Measurements from ENCODE around the gene RSRC1. TPM values are rescaled to one million over a fixed set of nuclear protein-coding genes. Genes with fewer than 3 reads are reported as not detected.

Gene RSRC1
- total and polyA plus RNA-seq, 2 donors (not counting 1 experiment from before 2014, with no cell fraction given), result 4.5 to 54.6 TPM

GRCh38 chr3:158540066-158540465 lies 430.2 kb downstream of the RSRC1 start:
- TF ChIP-seq CTCF (IDR thresholded peaks at IDR 0.05), result no peak
- TF ChIP-seq EZH2 (IDR thresholded peaks at IDR 0.05; ENCODE audit: borderline replicate concordance, insufficient read depth, low read depth, low read length, poor library complexity, severe bottlenecking), result no peak
- Histone ChIP-seq H4K20me1 (ENCODE audit: control insufficient read depth, insufficient read depth, low read length, poor library complexity, severe bottlenecking) (no peaks in the 10 kb centered on the region), H3K27me3 (replicated peaks in 1 of 4; ENCODE audit: control extremely low read depth in 1 of 4, control insufficient read depth in 3 of 4, insufficient read depth in 4 of 4, low read length in 3 of 4) (no peaks in the 10 kb centered on the region), H3K9me3 (ENCODE audit: control extremely low read depth in 1 of 3, control insufficient read depth in 2 of 3, insufficient read depth in 1 of 3, low read length in 2 of 3) (no peaks in the 10 kb centered on the region), H3K4me3 (ENCODE audit: control extremely low read depth in 1 of 5, extremely low read depth in 1 of 5, insufficient read depth in 1 of 5, low read depth in 2 of 5, low read length in 4 of 5) (no peak overlapping the region), H3K27ac (ENCODE audit: low read length in 2 of 2) (no peak overlapping the region), H3K9ac (ENCODE audit: low read length) (no peak overlapping the region), H3K79me2 (ENCODE audit: control insufficient read depth, insufficient read depth, low read length) (no peaks in the 10 kb centered on the region), H2AFZ (ENCODE audit: insufficient read depth, low read depth, low read length, poor library complexity, severe bottlenecking) (no peak overlapping the region), H3K36me3 (replicated peaks in 1 of 2; ENCODE audit: control extremely low read depth in 1 of 2, control insufficient read depth in 1 of 2, extremely low read depth in 1 of 2, insufficient read depth in 2 of 2, low read length in 1 of 2) (peaks cover 3 to 8% of the 10 kb centered on the region in 2 experiments), H3K4me2 (replicated peaks; ENCODE audit: low read depth, low read length, poor library complexity, severe bottlenecking) (no peak overlapping the region), H3K4me1 (ENCODE audit: control insufficient read depth in 2 of 2, insufficient read depth in 2 of 2, low read length in 2 of 2) (no peaks in the 10 kb centered on the region)
- Mint-ChIP-seq H3K27ac (no peak overlapping the region), H3K27me3 (no peaks in the 10 kb centered on the region), H3K4me3 (no peak overlapping the region), H3K4me1 (no peaks in the 10 kb centered on the region), H3K9me3 (ENCODE audit: insufficient read depth) (no peaks in the 10 kb centered on the region)
- WGBS (ENCODE audit: insufficient coverage), result no CpG with 5 or more reads among the region's 1 CpG
- ChIA-PET CTCF (interaction anchor here (0.7 to 1.0 kb wide), 2 partner anchors 251 to 366 kb away, joined by 3 to 4 read pairs; no protein-coding TSS in a partner anchor), POLR2A (no interaction called here)
- DNase-seq (no peak), ATAC-seq (ENCODE audit: low read depth) (no peak)
- intact Hi-C loops (cut with micrococcal nuclease), result no loop called here

- whole genome bisulfite sequencing (ENCODE audit: insufficient coverage), result no CpG with 5 or more reads among the region's 4 CpGs
- POLR2A ChIA-PET, result no interaction called here
- CTCF ChIA-PET, result no interaction called here
Observed at GRCh38 chr3:158548691-158549090, 438.8 kb downstream of the RSRC1 start.

More at GRCh38 chr3:158548691-158549090, 438.8 kb downstream of the RSRC1 start:
- Histone ChIP-seq H3K27ac (ENCODE audit: low read length in 2 of 2) (no peak overlapping the region), H2AFZ (ENCODE audit: insufficient read depth, low read depth, low read length, poor library complexity, severe bottlenecking) (no peak overlapping the region), H3K4me3 (ENCODE audit: control extremely low read depth in 1 of 5, extremely low read depth in 1 of 5, insufficient read depth in 1 of 5, low read depth in 2 of 5, low read length in 4 of 5) (no peak overlapping the region), H3K4me2 (replicated peaks; ENCODE audit: low read depth, low read length, poor library complexity, severe bottlenecking) (no peak overlapping the region), H3K9ac (ENCODE audit: low read length) (no peak overlapping the region), H3K36me3 (replicated peaks in 1 of 2; ENCODE audit: control extremely low read depth in 1 of 2, control insufficient read depth in 1 of 2, extremely low read depth in 1 of 2, insufficient read depth in 2 of 2, low read length in 1 of 2) (peaks cover 0 to 8% of the 10 kb centered on the region in 2 experiments), H4K20me1 (ENCODE audit: control insufficient read depth, insufficient read depth, low read length, poor library complexity, severe bottlenecking) (no peaks in the 10 kb centered on the region), H3K79me2 (ENCODE audit: control insufficient read depth, insufficient read depth, low read length) (no peaks in the 10 kb centered on the region), H3K27me3 (replicated peaks in 1 of 4; ENCODE audit: control extremely low read depth in 1 of 4, control insufficient read depth in 3 of 4, insufficient read depth in 4 of 4, low read length in 3 of 4) (no peaks in the 10 kb centered on the region), H3K9me3 (ENCODE audit: control extremely low read depth in 1 of 3, control insufficient read depth in 2 of 3, insufficient read depth in 1 of 3, low read length in 2 of 3) (peaks cover 0 to 8% (median 2%) of the 10 kb centered on the region in 3 donors), H3K4me1 (ENCODE audit: control insufficient read depth in 2 of 2, insufficient read depth in 2 of 2, low read length in 2 of 2) (no peaks in the 10 kb centered on the region)
- DNase-seq, result no peak
- no peak overlapping the region for H3K27ac Mint-ChIP-seq
- no peak overlapping the region for H3K4me3 Mint-ChIP-seq
- no peaks in the 10 kb centered on the region for H3K4me1 Mint-ChIP-seq
- H3K9me3 Mint-ChIP-seq (ENCODE audit: insufficient read depth), result peaks cover 2% of the 10 kb centered on the region
- no peak for ATAC-seq (ENCODE audit: low read depth)
- intact Hi-C loops (cut with micrococcal nuclease), result no loop called here
- TF ChIP-seq CTCF (IDR thresholded peaks at IDR 0.05), result no peak
- no peak for TF ChIP-seq EZH2 (IDR thresholded peaks at IDR 0.05; ENCODE audit: borderline replicate concordance, insufficient read depth, low read depth, low read length, poor library complexity, severe bottlenecking)
- no peaks in the 10 kb centered on the region for H3K27me3 Mint-ChIP-seq
